ENCODE data around the gene ZBTB7B.
"Not testable (repeated sequence)": the region's sequence is repeated elsewhere in the genome, so short reads cannot be mapped to it uniquely, and the experiment has no call there.

Gene ZBTB7B

DNA sequence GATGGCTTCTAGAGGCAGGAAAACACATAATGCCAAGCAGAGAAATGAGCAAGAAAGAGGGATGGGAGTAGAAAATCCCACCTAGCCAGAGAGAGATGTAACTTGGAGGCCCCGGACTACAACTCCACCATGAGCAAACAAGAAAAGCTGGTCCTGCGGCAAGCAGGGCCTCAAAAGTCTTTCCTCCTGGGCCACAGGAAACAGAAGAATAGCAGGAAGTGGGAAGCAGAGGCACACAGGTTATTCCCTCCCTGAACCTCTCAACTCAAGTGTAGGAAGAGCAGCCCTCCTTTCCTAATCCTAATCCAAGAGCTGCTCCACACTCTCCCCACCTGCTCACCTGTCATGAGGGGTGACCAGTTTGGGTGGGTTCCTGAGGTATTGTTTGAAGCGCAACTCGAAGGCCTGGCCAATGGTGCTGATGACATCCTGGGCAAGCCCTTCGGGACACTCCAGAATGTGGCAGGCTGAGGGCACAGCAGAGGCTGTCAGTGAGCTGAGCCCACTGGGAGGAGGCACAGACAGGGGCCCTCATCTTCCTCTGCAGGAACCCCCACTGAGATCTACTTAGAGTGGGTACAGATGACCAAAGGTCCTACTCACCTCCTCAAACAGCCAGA, 35.2 kb upstream of the ZBTB7B start:
- DNase-seq, result no peak

DNA sequence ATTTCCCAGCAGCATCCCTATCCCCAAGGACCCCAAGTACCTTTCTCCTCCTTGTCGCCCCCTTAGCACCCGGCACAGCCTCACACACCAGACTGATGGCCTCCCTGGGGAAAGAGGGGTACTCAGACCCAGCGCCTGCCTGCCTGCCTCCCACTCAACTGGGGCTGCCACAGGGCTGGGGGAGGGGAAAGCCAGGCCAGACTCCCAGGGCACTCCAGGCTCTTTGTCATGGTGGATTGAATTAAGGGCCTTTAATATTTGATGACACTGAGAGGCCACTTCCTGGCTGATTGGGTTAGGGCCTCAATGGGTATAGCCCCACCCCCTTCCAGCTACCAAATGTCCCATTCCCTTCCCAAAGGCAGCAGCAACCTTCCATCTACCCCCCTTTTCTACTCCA, 33.9 kb upstream of the ZBTB7B start:
- DNase-seq, result no peak

DNA sequence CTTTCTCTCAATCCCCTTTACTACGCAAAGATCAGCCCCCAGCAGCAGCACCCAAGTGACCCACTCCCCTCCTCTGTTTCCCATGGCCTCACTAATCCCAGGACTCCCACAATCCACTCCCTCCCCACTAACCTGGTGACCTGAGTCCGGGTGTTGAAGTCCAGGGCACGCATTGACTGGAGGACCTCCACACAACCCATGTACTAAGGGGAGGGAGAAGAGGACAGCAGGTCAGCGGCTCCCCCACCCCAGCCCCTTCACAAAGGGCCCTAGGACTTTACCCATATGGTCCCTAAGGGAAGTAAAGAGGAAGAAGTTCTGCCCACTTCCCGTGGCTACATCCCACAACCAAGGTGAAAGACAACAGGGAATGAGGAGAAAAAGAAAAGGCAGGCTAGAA, 33.4 kb upstream of the ZBTB7B start:
- DNase-seq, result no peak

DNA sequence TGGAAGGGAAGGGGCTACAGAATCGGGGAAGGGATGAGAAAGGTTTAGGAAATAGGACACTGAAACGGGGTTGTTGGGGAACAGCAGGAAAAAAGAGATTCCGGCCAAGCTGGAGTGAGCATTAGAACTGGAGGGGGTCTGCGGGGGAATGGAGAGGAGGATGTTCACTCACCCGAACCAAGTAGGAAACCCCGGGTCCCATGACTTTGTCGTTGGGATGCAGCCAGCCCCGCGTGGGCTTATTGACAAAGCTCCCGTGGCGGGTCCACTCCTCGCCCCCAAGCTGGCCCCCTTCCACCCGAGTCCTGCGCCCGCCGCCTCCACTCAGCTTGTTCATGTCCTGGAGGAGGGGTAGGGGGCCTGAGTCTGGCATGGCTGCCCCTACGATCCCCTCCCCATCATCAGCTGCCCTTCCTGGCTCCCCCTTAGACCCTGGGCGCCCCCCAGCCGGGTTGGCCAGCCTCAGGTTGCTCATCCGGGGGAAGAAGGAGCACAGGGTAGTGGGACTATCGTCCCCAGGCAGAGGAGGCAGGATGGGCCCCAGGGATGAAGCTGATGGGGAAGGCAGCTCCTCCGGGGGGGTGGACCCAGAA, 32.6 kb upstream of the ZBTB7B start:
- peak in 14 of 58 donors; percentile 7 to 66 (median 22) for DNase-seq

DNA sequence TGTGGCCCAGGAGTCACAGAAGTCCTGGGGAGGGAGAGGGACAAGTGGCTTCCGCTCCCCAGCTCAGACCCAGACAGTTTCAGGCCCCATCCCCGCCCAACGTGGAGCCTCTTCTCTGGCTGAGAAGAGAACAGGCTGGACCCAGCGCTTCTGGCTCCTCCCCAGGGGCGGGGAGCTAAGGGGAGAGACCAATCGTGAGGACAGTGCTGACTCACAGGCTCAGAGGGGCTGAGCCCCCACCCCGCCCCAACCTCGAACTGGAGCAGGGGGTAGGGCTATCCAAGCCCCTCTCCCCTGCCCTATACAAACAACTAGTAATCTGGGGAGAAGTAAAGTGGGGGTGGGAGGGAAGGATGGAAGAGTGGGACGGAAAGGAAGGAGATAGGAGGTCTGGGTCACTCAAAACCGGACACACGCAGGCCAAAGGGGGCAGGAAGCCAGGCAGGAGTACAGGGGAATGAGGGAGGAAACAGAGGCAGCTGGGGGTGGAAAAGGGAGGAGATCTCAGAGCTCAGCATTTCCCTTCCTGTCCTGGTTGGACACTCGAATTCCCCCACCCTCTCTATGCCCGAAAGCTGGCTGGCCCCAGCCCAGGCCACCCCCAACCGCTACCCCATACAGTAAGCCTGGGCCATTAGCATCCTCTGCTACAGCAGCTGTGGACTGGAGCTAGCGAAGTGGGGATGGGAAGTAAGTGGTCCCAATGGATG, 31.8 kb upstream of the ZBTB7B start, which contains the start of gene SHC1:
Gene SHC1 (minus strand): TSS at position 117 of the 710 bp plus-strand sequence. CDS start 221 bp downstream, outside the sequence.
- peak; percentile 25 to 97 (median 82) for DNase-seq

DNA sequence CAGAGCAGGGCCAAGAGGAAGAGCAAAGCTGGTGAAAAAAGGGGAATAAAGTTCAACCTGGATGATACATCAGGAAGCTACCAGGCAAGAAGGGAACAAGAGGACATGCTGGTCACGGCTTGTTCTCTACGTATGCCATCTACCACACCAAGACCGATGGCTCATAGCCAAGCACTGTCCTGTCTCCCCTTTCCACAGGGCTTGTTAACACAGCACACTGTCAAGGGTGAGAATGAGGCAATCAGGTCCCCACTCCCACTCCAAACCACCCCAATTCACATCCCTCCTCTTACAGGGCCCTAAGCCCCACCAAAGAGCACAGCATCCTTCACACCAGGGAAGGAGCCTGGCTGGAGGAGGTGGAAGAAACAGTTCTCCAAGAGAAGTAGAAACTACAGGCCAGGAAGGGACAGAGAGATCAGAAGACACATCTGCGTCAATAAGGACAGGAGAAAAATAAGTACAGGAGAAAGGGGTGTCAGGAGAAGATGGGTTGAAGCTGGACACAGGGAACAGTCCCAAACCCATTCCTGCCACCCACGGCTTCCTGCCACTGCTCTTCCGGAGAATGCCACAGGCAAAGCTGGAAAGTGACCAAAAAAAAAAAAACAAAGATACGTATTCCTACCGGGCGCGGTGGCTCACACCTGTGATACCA, 31.1 kb upstream of the ZBTB7B start:
- DNase-seq, result no peak

DNA sequence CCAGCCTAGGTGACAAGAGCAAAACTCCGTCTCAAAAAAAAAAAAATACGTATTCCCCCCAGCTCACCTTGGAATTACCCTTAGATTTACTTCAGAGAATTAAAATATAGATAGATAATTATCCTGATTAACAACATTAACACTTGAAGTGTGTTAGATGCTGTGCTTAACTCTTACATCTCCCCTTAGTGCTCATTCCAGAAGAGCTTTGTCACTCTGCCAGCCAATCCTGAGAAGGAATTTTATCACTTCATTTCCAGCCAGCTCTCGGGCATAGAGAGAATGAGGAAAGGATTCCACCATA, 30.4 kb upstream of the ZBTB7B start:
- no peak for DNase-seq

DNA sequence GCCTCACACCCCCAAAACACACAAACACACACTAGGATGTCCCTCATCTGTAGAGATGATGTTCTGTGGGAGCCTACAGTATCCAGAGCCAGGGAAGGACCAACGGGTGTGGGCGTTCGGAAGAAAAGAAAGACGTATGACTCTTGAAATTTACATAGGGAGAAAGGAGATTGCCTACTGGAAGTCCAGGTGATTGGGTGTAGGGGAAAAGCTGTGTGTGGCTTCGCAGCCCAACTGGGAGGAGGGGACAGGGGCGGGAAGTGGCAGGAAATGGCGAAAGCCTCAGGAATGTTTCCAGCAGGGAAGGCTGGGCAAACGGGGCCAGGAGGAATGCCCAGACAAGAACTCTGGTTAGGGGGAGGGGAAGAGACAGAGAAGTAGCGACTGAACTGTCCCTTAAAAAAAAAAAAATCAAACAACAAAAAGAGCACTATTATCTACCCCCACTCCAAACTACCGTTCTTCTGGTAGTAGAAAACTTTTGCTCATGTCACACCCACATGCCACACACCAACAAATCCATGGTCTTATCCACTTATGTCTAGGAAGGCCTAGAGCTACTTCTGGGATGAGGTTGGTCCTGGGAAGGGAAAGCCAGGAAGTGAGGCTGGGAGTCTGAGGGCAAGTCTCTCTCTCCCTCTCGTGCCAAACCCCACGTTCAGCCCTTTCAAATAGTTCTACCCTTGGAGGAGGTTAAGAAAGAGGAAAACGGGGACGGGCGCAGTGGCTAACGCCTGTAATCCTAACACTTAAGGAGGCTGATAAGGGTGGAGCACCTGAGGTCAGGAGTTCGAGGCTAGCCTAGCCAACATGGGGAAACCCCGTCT, 29.9 kb upstream of the ZBTB7B start:
- peak in 29 of 58 donors; percentile 7 to 65 (median 19) for DNase-seq

DNA sequence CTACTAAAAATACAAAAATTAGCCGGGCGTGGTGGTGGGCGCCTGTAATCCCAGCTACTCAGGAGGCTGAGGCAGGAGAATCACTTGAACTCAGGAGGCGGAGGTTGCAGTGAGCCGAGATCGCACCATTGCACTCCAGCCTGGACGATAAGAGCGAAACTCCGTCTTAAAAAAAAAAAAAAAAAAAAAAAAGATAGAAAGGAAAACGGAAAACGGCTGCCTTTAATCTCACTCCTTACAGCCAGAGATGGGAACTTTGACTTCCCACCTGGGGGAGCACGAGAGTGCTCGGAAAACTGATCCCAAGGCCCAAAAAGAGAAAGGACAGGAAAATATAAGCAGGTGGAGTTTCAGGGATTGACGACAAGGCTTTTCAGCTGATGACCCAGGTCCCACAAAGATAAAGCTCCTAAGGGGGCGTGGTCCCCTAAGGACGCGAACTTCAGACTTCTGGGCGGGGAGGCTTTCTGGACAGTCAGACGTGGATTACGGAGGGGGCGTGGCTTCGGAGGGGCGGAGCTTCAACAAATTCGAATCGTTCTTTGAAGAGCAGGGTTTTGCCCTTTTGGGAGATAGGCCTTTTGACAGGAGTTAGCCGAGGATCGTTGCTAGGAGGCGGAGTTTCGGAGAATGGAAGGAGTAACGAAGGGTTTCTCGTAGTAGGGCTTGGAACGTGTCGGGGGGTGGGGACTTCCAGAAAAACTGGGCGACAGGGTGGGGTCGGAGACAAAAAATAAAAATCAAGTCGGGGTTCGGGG, 29.1 kb upstream of the ZBTB7B start:
- peak in 55 of 58 donors; percentile 41 to 85 (median 71) for DNase-seq

DNA sequence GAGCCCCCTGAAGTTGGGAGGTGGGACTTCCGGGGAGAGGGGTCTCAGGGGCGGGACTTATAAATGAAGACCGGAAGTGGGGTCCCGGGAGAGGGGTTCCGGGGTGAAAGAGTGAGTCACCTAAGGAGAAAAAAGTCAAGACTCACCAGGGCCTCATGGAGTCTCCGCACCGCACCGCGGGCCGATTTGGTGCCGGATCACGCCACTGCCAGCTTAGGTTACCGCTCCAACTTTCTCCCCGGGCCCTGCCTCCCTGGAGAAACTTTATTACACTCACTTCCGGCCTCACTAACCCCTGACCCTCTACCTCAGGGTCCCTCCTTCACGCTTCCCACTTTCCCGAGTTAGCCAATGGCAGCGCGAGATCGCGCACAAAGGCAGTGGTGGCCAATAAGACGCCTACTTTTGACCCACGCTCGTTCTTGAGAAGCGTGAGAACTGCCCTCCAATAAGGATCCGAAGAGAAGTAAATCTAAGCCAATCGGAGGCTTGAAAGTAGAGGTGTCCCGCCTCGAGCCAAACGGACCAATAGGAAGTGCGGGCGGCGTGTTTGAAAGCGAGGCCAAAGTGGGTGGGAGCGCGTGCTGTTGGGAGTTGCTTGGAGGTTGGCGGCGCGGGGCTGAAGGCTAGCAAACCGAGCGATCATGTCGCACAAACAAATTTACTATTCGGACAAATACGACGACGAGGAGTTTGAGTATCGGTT, 28.3 kb upstream of the ZBTB7B start, which contains the start of gene CKS1B:
Gene CKS1B (plus strand): TSS at position 580 of the 706 bp plus-strand sequence. CDS start 65 bp downstream, at position 645.
- DNase-seq, result peak; percentile 92 to 100 (median 98)

DNA sequence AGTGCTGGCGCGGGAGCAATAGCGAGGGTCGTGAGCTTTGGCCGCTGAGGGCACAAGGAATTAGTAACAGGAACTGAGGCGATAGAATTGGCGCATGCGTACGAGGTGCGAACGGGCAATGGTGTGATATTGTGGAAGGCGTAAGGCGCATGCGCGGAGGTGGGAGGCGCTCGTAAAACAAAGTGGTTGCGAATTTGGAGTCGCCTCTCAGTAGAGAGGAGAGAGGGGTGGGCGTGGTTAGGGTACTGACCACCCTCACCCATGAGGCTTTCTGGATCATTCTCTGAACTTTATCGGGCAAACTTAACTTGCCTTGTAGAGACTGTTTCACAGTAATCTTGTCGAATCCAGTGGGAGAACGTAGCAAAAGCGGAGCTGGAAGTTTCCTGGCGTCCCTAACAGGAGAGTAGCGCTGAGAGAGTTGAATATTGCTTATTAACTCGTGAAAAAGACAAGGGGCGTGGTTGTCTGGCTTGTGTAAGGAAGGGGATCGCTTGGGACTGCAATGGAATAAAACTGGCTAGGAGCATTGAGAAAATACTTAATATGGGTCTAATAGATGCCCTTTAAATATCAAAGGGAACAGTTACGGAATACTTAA, 27.7 kb upstream of the ZBTB7B start:
- DNase-seq, result peak in 55 of 58 donors; percentile 82 to 100 (median 93)

DNA sequence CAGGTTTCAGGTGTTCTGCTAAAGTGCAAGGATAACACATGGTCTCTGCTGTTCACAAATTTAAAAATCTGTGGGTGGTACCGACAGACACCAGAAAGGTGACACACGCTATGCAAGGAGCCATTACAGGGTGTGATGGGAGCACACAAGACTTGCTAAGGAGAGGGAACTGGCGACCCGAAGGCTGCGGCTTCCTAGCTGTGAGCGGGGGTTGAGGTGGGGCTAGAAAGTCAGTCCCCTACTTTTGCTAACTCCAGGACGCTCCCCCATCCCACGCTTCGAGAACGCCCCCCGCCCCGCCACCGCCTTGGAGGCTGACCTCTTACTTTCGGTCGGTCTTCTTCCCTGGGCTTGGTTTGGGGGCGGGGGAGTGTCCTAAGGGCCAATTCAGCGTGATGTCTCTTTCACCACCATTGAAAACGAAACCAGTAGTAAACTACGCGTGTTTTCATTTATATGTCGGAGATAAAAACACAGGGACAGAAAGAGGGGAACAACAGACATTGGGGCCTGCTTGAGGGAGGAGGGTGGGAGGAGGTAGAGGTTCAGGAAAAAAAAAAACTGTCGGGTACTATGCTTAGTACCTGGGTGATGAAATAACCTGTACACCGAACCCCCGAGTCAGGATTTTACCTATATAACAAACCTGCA, 27.1 kb upstream of the ZBTB7B start:
- DNase-seq, result peak in 9 of 58 donors; percentile 14 to 31 (median 17)

DNA sequence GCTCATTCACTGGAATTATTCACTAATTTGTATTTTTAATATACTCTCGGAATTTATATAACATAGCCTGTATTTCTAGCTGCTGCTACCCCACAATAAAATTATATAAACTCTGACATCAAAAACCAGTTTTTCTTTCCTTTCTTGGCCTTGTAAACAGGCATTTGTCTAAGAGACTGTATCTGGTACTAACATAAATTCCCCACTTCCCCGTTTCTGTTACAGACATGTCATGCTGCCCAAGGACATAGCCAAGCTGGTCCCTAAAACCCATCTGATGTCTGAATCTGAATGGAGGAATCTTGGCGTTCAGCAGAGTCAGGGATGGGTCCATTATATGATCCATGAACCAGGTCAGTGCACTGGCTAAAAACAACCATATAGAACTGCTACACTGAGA, 24.8 kb upstream of the ZBTB7B start:
- not testable (repeated sequence) for DNase-seq

DNA sequence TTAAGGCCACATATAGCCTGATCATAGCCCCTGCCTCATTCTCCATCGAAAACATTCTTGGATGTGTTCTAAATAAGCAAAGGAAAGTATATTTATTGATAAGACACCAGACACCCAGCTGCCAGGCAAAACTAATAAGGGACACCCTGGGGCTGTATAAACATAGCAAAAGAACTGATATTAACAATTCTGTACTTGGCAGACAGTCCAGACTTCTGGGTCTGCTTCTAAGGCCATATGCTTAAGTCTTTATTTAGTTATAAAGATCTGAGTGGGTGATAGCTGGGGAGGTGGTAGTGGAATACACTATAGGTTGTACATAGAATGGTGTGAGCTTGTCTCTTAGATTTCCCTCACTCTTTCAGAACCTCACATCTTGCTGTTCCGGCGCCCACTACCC, 24.2 kb upstream of the ZBTB7B start:
- no peak for DNase-seq

DNA sequence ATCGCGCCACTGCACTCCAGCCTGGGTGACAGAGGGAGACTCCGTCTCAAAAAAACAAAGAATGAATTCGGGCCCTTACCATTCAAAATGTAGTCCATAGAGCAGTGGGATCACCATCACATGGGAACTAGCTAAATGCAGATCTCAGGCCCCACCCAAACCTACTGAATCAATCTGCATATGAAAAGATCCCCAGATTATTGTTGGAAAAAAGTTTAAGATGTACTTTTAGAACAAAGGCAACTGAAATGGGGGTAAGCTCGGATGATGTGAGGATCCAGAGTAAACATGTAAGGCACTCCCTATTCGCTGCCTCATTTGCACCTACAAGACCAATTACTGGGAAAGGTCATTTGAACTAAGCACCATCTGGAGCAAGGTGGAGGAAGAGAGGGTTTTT, 20.3 kb upstream of the ZBTB7B start:
- no peak for DNase-seq

DNA sequence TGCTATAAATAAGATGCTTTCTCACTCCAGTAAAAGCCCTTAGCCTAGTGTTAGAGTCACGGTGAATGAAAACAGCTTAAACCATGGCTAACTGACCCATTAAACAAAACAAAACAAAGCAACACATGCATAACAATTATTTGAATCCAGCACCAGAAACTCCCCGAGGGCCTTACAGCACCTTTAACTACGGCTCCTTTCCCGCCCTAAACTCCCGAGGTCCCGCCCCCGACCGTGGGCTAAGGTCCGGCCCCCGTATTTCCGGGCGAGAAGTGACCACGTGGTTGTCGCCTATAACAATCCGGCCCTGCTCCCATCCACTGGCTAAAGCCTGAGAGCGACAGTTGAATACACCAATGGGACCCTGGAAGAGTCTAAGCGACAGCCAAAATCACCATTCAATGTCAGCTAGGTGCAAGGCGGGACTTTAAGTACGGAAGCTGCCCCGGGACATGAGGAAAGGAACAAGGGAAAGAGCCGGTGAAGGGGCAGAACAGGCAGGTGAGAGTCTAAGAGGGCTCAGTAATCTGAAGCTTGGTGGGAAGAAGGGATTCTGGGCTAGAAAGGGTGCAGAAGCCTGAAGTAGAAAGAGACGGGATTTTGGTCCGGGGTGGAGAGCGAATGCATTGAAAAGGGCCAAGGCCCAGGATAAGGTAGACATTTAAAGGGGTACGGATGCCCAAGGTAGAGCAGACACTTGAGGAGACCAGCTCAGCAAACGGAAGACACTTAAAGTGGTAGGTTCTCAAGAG, 19.5 kb upstream of the ZBTB7B start, which contains the start of gene FLAD1:
Gene FLAD1 (plus strand): TSS at position 448 of the 752 bp plus-strand sequence. CDS start 351 bp downstream, outside the sequence.
- DNase-seq, result peak; percentile 60 to 99 (median 95)

DNA sequence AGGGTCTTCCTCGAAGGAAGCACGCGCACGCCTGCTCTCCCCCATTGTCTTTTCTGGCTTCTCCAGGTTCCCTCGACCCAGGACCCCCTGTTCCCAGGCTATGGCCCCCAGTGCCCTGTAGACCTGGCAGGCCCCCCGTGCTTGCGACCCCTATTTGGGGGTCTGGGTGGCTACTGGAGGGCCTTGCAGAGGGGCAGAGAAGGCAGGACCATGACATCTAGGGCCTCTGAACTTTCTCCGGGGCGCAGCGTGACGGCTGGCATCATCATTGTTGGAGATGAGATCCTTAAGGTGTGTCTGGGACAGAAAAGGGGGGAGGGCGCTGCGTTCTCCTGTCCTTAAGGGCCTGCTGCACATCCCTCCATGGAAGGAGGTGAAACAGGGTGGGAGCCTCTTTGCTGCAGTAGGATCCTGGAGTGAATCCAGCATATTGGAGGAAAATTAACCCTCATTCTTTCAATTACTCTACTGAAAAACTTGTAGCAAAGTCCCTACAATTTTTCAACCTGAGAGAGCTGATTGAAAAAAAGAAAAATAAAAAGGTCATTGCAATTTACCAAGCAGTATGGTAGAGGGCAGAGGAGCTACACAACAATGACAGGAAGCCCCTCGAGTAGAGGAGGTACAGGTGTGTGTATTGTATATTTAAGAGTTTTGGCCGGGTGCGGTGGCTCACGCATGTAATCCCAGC, 18.7 kb upstream of the ZBTB7B start:
- no peak for DNase-seq
